ENCODE data around the gene CNTNAP2.

DNA sequence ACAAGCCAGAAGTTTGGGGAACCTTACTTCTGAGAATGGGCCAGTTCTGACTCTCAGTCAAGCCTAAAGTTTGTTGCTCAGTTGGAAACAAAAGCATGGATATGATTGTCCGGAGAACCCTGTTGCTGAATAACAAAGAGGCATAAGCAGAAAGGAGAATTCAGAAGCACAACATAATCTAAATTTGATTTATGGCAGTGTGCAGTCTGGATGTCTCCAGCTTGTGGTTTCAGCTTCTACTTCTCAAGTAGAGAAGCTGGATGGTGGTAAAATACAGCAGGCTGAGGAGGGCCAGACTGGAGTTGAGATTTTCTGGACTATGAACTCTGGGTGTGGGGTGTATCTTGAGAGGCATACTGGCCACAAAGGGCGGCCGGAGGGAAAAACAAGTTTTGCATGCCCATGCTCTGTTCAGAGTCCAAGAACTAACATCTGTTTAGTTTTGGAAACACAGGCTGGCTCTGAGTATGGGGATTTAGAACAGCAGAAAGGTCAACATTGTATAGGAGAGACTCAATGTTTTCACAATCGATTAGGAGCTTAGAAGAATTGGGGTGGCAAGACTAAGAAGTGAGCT is 592.9 kb downstream of the CNTNAP2 start:
- TF ChIP-seq CTCF (conservative IDR thresholded peaks at IDR 0.05; ENCODE audit: low read depth, low read length) (no peak), EZH2 (IDR thresholded peaks at IDR 0.05; ENCODE audit: borderline replicate concordance, low read depth, low read length, poor library complexity, severe bottlenecking) (no peak)
